ENCODE results near the gene CYB5B.
A peak's percentile ranks its signal among the peaks of the same experiment; 100 is the strongest.

Gene CYB5B

DNA sequence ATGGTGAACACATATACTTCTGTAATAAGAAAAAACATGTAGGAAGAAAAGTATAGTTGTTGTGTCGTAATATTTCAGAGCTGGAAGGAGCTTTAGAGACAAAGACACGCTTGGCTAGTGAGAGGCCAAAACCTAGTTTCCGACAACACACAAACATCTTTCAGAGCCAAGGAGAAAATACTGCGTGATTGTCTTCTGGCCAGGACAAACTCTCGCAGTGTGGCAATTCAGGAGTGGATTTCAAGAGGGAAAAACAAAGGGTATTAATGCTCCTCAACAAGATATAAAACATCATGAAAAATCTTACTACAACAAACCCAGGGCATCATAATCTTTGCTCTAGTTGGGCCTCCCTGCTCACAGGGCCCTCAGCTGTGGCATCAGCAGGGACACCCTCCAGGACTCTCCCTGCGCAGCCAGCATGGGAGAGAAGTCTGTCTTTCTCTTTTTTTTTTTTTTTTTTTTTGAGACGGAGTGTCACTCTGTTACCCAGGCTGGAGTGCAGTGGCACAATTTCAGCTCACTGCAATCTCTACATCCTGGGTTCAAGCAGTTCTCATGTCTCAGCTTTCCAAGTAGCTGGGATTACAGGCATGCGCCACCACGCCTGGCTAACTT is 66.4 kb downstream of the CYB5B start:
- DNase-seq, result no peak

DNA sequence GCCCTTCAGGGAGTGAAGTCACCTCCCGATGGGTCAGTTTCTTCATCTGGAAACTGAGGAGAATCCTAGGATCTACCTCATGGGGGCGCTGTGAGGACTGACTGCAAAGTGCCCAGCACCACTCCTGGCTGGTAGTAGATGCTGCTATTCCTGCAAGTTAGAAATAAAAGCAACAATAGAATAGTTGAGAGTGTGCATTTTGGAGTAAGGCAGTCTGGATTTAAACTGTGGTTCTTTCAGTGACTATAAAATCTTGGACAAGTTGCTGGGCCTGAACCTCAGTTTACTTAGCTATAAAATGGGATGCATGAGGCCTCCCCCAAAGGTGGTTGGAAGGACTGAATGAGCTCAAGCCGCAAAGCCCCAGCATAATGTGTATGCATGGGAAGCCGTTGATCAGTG is 70.6 kb downstream of the CYB5B start:
- DNase-seq, result peak; percentile 74 to 81 (median 80)

DNA sequence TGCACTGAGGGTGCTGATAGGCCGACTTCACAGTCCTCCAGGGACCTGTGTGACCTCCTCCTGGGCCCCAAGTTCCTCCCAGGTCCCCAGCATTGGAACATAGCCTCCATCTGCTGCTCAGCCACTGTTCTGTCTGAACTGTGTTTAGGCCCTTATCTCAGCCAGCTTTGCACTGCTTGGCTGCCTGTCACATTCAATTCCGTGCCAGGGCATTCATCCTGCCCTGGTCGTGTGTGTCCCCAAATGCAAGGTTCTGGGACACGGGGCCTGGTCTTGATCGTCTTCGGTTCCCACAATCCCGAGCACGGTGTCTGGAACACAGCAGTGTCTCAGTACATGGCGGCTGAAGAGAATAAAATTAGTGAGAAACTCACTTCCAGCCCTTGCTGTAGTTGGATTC is 71.4 kb downstream of the CYB5B start:
- DNase-seq, result no peak

DNA sequence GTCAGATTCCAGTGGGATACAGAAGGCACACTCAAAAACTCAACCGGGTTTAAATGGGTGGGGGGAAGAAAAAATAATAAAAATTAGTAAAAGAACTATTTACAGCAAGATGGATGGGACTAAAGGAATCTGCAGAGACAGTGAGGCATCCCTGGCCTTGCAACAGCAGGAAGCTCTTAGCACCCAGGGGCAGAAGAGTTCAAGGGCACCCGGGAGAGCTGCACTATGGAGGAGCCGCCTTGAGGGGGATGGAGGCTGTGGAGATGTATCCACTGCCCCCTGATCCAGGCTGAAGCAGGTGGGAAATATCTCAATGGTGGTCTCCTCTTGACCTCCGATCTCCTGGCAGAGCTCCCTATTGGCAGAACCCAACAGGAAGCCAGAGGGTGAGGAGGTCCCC is 72.0 kb downstream of the CYB5B start:
- no peak for DNase-seq

DNA sequence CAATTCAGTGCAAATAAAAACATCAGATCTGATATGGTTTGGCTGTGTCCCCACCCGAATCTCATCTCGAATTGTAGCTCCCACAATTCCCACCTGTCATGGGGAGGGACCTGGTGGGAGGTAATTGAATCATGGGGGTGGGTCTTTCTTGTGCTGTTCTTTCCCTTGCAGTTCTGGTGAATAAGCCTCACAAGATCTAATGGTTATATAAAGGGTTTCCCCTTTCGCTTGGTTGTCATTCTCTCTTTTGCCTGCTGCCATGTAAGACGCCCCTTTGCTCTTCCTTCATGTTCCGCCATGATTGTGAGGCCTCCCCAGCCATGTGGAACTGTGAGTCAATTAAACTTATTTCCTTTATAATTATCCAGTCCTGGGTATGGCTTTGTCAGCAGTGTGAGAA is 72.5 kb downstream of the CYB5B start:
- DNase-seq, result peak; percentile 64 to 70 (median 69)

DNA sequence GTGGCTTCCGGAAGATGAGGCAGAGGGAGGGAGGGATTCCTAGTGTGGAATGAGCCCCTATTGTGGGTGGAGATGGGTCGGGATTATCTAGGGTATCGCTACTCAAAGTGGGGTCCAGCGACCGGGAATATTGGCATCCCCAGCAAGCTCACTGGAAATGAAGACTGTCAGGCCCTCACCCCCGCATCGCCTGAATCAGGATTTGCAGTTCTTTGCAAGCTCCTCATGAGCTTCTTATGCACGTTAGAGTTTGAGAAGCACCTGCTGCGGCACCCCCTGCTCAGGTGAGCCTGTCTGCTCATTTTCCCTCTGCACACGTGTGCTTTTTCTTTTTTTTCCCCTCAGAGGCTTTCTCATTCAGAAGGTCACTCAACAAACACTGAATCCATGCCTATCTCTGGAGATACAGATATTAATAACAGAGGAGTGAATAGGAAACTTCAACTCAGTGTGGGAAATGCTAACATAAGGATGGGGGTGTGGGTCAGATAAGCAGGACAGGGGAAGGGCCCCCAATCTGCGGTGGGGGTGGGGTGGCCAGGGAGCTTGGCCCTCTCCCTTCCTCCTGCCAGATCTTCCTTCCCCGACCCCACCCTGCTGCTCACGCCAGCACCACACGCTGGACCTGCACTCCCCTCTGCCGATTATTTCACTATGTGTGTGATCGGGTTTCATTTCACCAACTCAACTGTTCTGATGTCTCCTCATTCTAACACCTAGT is 73.6 kb downstream of the CYB5B start:
- no peak for DNase-seq

DNA sequence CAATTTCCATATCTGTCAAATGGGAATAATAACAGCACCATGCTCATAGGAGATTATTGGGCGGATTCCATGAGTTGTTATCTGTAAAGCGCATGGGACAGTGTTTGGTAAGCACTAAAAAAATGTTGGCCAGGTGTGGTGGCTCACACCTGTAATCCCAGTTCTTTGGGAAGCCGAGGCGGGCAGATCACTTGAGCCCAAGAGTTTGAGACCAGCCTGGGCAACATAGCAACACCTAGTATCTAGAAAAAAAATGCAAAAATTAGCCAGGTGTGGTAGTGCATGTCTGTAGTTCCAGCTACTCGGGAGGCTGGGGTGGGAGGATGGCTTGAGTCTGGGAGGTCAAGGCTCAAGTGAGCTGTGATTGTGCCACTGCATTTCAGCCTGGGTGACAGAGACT is 74.5 kb downstream of the CYB5B start:
- DNase-seq, result no peak

DNA sequence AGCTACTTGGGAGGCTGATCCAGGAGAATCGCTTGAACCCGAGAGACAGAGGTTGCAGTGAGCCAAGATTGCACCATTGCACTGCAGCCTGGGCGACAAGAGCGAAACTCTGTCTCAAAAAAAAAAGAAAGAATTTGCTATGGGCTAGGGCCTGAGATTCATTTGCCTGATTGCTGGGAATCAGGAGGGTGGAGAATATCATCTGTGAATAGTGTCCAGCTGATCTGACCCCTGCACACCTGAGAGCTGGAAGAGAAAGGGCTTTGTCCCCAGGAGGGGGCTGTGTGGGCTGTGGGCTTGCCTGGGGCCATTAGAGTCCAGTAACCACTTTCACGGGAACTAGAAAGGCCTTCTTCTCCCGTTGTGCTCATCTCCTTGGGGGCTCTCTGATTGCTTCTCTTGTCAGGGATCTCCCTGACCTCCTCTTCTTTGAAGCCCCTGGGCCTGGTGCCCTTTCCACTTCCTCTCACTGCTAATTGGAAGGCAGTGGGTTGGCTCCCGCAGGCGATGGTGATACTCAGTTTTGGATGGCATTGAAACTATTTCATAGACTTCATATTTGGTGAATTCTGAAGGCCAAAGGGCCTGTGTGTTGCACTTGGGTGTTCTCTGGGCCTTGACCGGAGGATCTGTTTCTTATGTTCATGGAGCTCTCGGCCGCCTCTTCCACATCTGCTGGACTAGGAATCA is 75.3 kb downstream of the CYB5B start:
- DNase-seq, result no peak

DNA sequence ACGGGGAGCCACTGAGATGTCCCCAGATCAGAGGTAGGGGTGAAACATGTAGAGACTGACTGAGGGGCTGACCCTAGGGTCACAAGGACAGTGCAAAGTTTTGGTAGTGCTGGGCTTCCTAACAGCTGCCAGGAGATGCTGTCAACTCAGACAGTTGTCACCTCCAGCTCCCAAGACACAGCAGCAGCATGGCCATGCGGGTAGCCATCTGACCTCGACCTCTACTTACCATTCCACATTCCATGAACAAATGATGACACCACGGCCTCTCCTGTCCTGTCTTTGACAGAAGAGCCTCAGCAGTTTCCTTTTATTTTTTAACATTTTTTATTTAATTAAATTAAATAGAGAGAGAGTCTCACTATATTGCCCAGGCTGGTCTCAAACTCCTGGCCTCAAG is 76.1 kb downstream of the CYB5B start:
- DNase-seq, result no peak

DNA sequence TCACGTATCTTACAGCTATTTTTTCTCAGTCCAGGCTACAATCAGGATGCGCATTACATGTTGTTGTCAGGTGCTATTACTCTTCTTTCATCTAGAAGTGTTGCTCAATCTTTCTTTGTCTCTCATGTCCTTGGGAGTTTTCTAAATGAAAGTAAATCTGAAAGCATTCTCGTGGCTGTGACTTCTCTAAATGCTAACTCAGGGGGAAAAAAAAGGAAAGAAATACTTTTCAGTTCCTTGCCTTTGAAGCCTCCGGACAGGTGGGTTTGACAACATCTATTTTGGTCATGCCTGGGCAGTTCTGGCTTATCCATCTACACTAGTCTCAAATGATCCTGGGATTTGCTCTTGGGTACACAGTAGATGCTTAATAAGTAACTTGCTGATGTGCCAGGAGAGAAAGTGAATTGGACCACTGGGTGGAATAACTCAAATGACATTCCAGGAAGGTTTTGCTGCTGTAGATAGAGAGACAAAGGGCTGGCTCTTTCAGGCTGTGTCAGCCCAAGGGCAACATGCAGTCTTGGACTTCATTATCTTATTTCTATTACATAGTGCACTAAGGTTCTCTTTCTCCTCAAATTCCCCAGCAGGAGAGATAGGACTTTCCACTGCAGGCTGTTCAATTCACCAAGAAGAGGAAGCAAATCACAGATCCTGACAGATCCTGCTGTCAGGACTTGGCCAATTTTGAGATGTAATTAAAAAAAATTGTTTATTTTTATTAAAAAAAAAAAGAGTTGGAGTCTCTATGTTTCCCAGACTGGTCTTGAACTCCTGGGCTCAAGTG is 77.7 kb downstream of the CYB5B start:
- peak; percentile 65 to 87 (median 85) for DNase-seq

DNA sequence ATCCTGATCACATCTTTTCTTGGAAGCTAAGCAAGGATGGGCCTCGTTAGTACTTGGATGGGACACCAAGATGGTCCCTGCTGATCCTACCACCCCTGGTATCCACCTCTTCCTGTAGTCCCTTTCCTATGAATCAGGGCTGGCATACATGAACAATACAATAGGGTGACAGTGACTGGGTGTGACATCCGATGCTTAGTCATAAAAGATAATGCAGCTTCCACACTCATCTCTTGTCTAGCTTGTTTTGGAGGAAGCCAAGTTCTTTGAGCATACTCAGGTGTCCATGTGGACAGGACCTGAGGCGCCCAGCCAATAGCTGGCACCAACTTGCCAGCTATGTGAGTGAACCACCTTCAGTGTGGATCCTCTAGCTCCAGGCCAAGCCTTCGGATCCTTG is 78.8 kb downstream of the CYB5B start:
- DNase-seq, result peak in 2 of 3 donors; percentile 29 to 36

DNA sequence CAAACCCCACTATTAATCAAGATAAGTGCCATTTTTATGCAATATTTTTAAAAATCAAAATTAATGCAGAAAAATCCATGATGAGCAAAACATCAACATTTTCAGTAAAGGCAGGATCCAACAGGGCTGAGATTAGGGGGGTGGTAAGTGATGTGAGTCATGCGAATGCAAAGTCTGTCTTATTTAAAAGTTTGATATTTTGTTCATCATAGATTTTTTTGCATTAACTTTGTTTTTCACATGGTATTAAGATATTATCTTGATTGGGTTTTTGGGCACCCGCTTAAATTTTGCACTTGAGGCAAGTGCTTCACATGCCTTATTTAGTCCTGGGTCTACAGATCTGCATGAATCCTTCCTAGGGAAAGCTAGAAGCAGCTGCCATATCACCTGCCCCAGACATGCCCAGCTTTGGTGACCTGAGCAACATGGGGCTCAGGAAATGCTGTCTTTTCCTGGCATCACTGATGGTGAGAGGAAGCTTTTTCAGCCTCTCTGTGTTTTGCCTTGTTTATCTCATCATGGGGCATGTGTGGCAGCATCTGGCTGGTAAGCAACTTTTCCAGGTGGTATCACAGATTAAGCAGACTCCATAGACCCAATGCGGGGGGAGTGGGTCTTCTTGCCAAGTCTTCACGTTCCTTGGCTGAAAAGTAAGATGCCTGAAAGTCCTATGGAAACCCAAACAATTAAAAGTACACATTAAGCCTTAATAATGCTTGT is 83.8 kb downstream of the CYB5B start:
- no peak for DNase-seq

DNA sequence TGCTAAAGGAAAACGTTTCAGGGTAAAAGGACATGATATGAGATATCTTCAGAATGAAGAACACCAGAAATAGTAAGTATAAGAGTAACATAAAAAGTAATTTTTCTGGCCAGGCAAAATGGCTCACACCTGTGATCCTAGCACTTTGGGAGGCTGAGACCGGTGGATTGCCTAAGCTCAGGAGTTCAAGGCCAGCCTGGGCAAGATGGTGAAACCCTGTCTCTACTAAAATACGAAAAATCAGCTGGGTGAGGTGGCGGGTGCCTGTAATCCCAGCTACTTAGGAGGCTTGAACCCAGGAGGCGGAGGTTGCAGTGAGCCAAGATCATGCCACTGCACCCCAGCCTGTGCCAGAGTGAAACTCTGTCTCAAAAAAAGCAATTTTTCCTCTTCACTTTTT is 84.7 kb downstream of the CYB5B start:
- no peak for DNase-seq

DNA sequence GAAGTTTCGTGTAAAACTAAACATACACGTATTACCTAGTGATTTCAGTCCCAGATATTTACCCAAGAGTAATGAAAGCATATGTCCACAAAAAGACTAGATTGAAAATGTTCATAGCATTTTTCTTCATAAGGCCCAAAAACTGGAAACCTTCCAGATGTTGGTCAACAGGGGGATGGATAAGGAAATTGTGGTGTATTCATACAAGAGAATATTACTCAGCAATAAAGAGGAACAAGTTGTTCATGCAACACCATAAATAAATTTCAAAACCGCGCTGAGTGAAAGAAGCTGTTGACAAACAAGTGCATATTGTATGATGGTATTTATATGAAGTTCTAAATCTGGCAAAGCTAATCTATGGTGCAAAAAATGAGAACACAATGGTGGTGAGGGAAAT is 87.2 kb downstream of the CYB5B start:
- peak; percentile 87 to 95 (median 95) for DNase-seq

DNA sequence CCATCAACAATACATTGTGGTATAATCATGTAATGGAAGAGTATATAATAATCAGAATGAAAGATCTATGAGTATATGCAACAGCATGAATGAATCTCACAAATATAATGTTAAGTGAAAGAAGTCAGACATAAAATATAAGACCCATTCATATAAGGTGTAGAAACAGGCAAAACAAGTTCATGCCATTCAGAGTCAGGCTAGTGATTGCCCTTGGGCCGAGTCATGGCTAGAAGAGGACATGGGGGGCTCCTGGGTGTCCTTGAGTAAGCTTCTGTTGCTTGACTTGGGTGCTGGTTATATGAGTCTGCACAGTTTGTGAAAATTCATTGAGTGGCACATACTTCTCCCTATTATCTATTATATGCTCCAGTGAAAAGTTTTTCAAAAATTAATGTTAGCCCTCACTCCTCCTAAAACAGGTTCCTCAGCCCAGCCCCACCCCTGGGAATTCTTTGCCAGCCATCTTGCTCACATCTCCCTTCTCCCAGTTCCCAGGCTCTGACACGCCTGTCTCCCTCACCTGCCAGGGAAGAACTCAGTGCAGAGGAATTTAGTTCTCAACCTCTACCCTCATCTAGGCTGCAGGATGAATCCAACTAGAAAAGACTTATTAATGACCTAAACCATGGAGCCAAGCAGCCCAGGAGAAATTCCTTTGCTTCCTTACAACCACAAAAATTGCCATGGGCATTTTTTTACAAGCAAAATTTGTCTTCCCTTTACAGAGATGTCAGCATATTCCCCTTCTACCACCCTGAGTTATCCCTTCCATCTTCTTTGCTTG is 89.0 kb downstream of the CYB5B start:
- DNase-seq, result no peak

DNA sequence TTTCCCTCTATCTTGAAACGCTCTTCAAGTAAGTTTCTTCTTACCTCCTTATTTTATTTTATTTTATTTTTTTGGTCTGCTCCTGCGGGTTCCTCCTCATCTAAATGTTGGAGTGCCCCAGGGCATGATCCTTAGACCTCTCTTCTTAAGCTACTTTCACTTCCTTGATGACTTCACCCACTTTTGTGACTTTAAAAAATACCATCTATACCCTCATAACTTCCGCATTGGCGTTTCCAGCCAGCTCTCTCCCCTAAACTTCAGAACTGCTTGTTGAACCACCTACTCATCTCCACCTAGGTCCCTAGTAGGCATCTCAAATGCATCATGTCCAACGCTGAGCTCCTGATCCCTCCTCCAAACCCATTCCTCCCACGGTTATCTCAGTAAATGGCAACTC is 89.9 kb downstream of the CYB5B start:
- peak; percentile 83 to 95 (median 91) for DNase-seq
